ENCODE results near the gene PLEKHM3. TPM values are rescaled to one million over a fixed set of nuclear protein-coding genes. Genes with fewer than 3 reads are reported as not detected.

The PLEKHM3 gene
- total and polyA plus RNA-seq, 7 donors, result 1.2 to 47.9 (median 29.1) TPM

DNA sequence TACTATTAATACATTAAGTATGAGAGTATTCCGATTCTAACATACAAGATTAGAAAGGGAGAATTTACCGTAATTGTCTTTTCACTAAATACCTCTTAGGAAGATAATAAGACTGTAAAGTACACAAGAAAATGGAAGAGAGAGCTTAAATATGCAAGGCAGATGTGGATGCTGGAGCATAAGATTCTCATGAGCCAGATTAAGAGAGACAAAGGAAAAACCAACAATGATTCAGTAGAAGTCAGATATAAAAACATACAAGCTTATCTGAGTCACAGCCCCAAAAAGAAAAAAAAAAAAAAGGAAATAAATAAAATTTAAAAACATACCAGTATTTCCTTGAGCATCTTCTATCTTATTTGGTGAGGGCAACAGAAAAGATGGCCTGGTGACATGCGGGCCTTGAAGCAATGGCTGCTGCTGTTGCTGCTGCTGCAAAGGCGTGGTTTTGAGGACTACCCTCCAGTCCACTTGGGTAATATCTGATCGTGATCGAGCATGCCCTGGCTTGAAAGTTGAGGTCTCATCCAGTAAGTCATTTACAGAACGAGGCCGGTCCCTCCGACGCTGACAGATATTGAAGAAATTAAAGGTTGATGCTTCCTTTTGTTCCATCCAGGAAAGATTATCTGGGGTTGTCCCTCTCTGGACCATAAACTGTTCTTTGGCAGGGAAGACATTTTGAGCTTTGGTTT lies 24.5 kb downstream of the PLEKHM3 start:
- WGBS, 2 donors, result 97 to 98% methylated on average over 10 of the region's 10 CpGs
- no peak overlapping the region for H3K4me3 ChIP-seq
- TF ChIP-seq POLR2AphosphoS5 (IDR thresholded peaks at IDR 0.05) (no peak), EP300 (IDR thresholded peaks at IDR 0.05) (no peak), POLR2A (IDR thresholded peaks at IDR 0.05) (no peak)
- TF ChIP-seq, protein P1, sequence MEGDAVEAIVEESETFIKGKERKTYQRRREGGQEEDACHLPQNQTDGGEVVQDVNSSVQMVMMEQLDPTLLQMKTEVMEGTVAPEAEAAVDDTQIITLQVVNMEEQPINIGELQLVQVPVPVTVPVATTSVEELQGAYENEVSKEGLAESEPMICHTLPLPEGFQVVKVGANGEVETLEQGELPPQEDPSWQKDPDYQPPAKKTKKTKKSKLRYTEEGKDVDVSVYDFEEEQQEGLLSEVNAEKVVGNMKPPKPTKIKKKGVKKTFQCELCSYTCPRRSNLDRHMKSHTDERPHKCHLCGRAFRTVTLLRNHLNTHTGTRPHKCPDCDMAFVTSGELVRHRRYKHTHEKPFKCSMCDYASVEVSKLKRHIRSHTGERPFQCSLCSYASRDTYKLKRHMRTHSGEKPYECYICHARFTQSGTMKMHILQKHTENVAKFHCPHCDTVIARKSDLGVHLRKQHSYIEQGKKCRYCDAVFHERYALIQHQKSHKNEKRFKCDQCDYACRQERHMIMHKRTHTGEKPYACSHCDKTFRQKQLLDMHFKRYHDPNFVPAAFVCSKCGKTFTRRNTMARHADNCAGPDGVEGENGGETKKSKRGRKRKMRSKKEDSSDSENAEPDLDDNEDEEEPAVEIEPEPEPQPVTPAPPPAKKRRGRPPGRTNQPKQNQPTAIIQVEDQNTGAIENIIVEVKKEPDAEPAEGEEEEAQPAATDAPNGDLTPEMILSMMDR (IDR thresholded peaks at IDR 0.05), result no peak
- no peaks in the 10 kb centered on the region for H3K27me3 ChIP-seq
- H3K9me3 ChIP-seq, result no peaks in the 10 kb centered on the region
- peaks cover 0 to 26% (median 5%) of the 10 kb centered on the region in 4 donors for H3K36me3 ChIP-seq
- H3K27ac ChIP-seq, result no peak overlapping the region
- intact Hi-C loops (cut with DNase I), result no loop called here
- H3K4me1 ChIP-seq, result peaks cover 0 to 15% (median 3%) of the 10 kb centered on the region in 4 donors
- DNase-seq, result no peak

DNA sequence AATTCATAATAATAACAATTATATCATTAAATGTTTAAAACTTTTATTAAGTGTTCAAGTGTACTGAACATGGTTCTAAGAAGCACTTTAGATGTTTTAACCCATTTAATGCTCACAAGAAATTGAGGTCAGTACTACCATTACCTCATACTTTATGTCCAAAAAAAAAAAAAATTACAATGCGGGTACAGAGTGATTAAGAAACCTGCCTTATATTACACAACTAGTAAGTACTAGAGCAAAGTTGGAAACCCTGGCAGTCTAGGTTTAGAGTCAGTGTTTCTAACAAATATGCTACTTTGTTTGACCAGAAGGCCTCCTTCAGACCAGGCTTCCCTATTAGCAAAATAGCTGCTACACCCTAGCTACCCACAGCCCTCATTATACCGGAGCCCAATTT lies 28.5 kb downstream of the PLEKHM3 start:
- TF ChIP-seq, protein P1 (IDR thresholded peaks at IDR 0.05), result no peak
- TF ChIP-seq EP300 (IDR thresholded peaks at IDR 0.05), result no peak
- no peak for TF ChIP-seq POLR2AphosphoS5 (IDR thresholded peaks at IDR 0.05)
- no peak for TF ChIP-seq POLR2A (IDR thresholded peaks at IDR 0.05)
- peaks cover 0 to 10% (median 5%) of the 10 kb centered on the region in 4 donors for H3K4me1 ChIP-seq
- H3K27ac ChIP-seq, result no peak overlapping the region
- no peak overlapping the region for H3K4me3 ChIP-seq
- H3K27me3 ChIP-seq, result no peaks in the 10 kb centered on the region
- intact Hi-C loops (cut with DNase I), result no loop called here
- DNase-seq, result no peak
- 91 to 96% methylated on average over 2 of the region's 2 CpGs for WGBS, 2 donors
- no peaks in the 10 kb centered on the region for H3K9me3 ChIP-seq
- peaks cover 0 to 26% (median 5%) of the 10 kb centered on the region in 4 donors for H3K36me3 ChIP-seq

DNA sequence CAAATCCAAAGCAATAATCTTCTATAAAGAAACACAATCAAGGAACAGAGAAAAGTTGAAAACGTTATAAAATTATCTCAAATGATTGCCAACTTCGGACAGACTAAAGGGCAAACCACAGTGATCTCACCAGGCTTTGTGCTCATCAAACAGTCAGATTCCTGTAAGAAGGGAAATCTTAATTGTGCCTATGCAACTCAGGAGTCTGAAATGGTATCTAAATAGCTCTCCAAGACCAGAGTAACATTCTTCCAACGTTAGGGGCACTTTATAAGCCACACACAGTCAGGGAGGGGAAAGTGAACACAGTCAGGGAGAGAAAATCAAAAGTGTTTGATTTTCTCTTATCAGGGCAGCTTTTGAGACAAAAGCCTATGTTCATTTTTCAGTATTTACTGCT lies 29.4 kb downstream of the PLEKHM3 start:
- Histone ChIP-seq H3K27ac (no peak overlapping the region), H3K27me3 (no peaks in the 10 kb centered on the region), H3K9me3 (no peaks in the 10 kb centered on the region), H3K4me3 (no peak overlapping the region), H3K4me1 (peaks cover 0 to 10% (median 4%) of the 10 kb centered on the region in 4 donors), H3K36me3 (peaks cover 0 to 16% (median under 1%) of the 10 kb centered on the region in 4 donors)
- DNase-seq, result no peak
- 35 to 65% methylated on average over 3 of the region's 3 CpGs for WGBS, 2 donors
- TF ChIP-seq EP300 (IDR thresholded peaks at IDR 0.05) (no peak), POLR2AphosphoS5 (IDR thresholded peaks at IDR 0.05) (no peak), POLR2A (IDR thresholded peaks at IDR 0.05) (no peak)
- TF ChIP-seq, protein P1 (IDR thresholded peaks at IDR 0.05), result no peak
- intact Hi-C loops (cut with DNase I), result no loop called here

DNA sequence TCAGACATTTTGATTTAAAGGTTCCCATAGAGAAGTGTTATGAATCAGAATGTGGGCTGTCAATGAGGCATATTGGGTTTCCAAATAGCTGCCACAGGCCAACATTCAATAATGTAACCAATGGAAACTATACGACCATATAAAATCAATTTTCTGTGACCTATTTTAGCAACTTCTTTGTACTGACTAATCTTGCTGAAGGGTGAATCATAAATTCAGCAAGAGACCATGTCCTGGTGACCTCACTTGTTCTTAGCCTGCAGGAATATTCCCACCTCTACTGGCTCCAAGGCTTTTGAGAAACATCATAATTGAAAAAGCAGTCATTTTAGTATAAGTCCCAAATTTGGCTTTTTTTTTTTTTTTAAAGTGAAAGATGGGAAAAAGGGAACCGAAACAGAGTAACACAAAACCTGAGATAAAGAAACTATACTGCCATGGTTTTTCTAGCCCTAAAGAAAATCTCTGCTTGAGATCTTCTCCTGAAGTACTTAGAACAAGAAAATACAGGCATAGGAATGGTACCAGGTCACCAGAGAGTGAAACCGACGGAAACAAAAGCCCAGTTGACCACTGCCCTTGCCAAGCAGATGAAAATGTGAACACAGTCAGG lies 32.1 kb downstream of the PLEKHM3 start:
- Histone ChIP-seq H3K27me3 (no peaks in the 10 kb centered on the region), H3K4me3 (no peak overlapping the region), H3K4me1 (peaks cover 0 to 10% (median 4%) of the 10 kb centered on the region in 4 donors), H3K9me3 (no peaks in the 10 kb centered on the region), H3K36me3 (no peaks in the 10 kb centered on the region), H3K27ac (no peak overlapping the region)
- DNase-seq, result no peak
- intact Hi-C loops (cut with DNase I), result no loop called here
- no peak for TF ChIP-seq POLR2AphosphoS5 (IDR thresholded peaks at IDR 0.05)
- TF ChIP-seq, protein P1 (IDR thresholded peaks at IDR 0.05), result no peak
- no peak for TF ChIP-seq EP300 (IDR thresholded peaks at IDR 0.05)
- no peak for TF ChIP-seq POLR2A (IDR thresholded peaks at IDR 0.05)
- WGBS, 2 donors, result 91 to 93% methylated on average over 4 of the region's 4 CpGs
